GDM1 (cell line): ENCODE measurements around the gene EHMT1.
"Not testable (repeated sequence)": the region's sequence is repeated elsewhere in the genome, so short reads cannot be mapped to it uniquely, and the experiment has no call there.

Experiments
- DNase-seq: peaks from one replicate; lab custom pipeline; 2025; lab: John Stamatoyannopoulos, UW

EHMT1 gene

GRCh38 chr9:137762414-137763061 lies 143.7 kb downstream of the EHMT1 start:
- no peak for DNase-seq

GRCh38 chr9:137763271-137763955 lies 144.6 kb downstream of the EHMT1 start:
- DNase-seq = no peak

GRCh38 chr9:137764171-137764671 lies 145.4 kb downstream of the EHMT1 start:
- no peak for DNase-seq

GRCh38 chr9:137764981-137765380 lies 146.2 kb downstream of the EHMT1 start:
- DNase-seq = no peak

GRCh38 chr9:137765536-137765935 lies 146.7 kb downstream of the EHMT1 start:
- no peak for DNase-seq

GRCh38 chr9:137771580-137771979 lies 152.8 kb downstream of the EHMT1 start:
- no peak for DNase-seq

- DNase-seq = no peak
These were observed 153.6 kb downstream of the EHMT1 start for GRCh38 chr9:137772281-137772873.

- DNase-seq = no peak
These were observed 156.1 kb downstream of the EHMT1 start for GRCh38 chr9:137774775-137775386.

GRCh38 chr9:137776306-137776995 lies 157.6 kb downstream of the EHMT1 start:
- DNase-seq = no peak

GRCh38 chr9:137777761-137778160 lies 159.0 kb downstream of the EHMT1 start:
- DNase-seq = no peak

- DNase-seq = no peak
These were observed 159.5 kb downstream of the EHMT1 start for GRCh38 chr9:137778336-137778735.

GRCh38 chr9:137778914-137779313 lies 160.1 kb downstream of the EHMT1 start:
- DNase-seq = no peak

- DNase-seq = not testable (repeated sequence)
These were observed 161.2 kb downstream of the EHMT1 start for GRCh38 chr9:137780031-137780430.

- DNase-seq = no peak
These were observed 163.2 kb downstream of the EHMT1 start for GRCh38 chr9:137781906-137782585.

- no peak for DNase-seq
These were observed 164.7 kb downstream of the EHMT1 start for GRCh38 chr9:137783521-137783920.

GRCh38 chr9:137784046-137784445 lies 165.2 kb downstream of the EHMT1 start:
- no peak for DNase-seq

- no peak for DNase-seq
These were observed 166.1 kb downstream of the EHMT1 start for GRCh38 chr9:137784641-137785513.

- DNase-seq = no peak
These were observed 166.9 kb downstream of the EHMT1 start for GRCh38 chr9:137785704-137786161.

- no peak for DNase-seq
These were observed 167.7 kb downstream of the EHMT1 start for GRCh38 chr9:137786511-137786920.

- DNase-seq = no peak
These were observed 168.6 kb downstream of the EHMT1 start for GRCh38 chr9:137787381-137787780.
